ENCODE measurements around the gene NUDT14.

Gene NUDT14

DNA sequence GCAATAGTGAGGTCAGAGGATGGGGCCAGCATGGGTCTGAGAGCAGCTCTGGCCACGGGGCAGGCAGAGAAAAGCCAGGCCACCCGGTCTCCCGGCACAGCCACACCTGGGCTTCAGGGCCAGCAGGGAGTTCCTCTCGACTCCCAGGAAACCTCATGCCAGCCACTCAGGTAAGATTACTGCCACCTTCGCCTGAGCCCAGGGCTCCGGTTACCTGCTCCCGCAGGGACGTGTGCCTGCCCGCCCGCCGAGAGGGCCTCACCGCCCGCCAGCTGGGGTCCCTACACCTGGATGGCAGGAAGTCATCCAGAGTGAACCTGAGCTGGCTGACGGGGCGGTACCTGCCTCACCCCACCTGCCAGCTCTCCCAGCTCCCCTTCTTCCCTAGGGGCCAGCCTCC is 19.8 kb downstream of the NUDT14 start:
- DNase-seq (ENCODE audit: low read depth), result no peak

GRCh38 chr14:105160776-105161175 is 20.3 kb downstream of the NUDT14 start:
- DNase-seq (ENCODE audit: low read depth), result no peak
- TF ChIP-seq, protein P1, sequence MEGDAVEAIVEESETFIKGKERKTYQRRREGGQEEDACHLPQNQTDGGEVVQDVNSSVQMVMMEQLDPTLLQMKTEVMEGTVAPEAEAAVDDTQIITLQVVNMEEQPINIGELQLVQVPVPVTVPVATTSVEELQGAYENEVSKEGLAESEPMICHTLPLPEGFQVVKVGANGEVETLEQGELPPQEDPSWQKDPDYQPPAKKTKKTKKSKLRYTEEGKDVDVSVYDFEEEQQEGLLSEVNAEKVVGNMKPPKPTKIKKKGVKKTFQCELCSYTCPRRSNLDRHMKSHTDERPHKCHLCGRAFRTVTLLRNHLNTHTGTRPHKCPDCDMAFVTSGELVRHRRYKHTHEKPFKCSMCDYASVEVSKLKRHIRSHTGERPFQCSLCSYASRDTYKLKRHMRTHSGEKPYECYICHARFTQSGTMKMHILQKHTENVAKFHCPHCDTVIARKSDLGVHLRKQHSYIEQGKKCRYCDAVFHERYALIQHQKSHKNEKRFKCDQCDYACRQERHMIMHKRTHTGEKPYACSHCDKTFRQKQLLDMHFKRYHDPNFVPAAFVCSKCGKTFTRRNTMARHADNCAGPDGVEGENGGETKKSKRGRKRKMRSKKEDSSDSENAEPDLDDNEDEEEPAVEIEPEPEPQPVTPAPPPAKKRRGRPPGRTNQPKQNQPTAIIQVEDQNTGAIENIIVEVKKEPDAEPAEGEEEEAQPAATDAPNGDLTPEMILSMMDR (IDR thresholded peaks at IDR 0.05; ENCODE audit: insufficient read depth, low read depth, low read length, missing control alignments), result no peak
- no peak overlapping the region for H3K4me3 ChIP-seq (ENCODE audit: low read depth, low read length)

More for the DNA sequence above, 19.8 kb downstream of the NUDT14 start:
- TF ChIP-seq, protein P1 (IDR thresholded peaks at IDR 0.05; ENCODE audit: insufficient read depth, low read depth, low read length, missing control alignments), result no peak
- no peak overlapping the region for H3K4me3 ChIP-seq (ENCODE audit: low read depth, low read length)

GRCh38 chr14:105159344-105159743 is 21.8 kb downstream of the NUDT14 start:
- TF ChIP-seq, protein P1 (IDR thresholded peaks at IDR 0.05; ENCODE audit: insufficient read depth, low read depth, low read length, missing control alignments), result no peak
- no peak for DNase-seq (ENCODE audit: low read depth)
- H3K4me3 ChIP-seq (ENCODE audit: low read depth, low read length), result no peak overlapping the region

DNA sequence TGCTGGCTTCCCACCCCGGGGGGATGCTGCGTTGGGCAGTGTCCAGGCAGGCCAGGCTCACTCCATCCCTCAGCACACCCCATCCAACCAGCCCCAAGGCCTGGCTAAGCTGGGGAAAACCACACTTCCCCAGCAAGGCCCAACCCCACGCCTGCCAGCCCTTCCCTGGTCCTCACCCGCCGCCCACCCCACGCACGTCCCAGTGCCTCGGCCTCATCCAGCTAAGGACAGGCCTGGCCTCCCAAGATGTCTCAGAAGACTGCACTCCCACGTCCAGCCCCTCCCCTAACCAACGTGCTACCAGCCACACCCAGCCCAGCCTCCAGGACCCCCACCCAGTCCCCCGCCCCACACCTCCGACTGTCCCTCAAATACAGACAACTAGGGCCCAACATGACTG is 22.3 kb downstream of the NUDT14 start:
- TF ChIP-seq, protein P1 (IDR thresholded peaks at IDR 0.05; ENCODE audit: insufficient read depth, low read depth, low read length, missing control alignments), result no peak
- no peak for DNase-seq (ENCODE audit: low read depth)
- no peak overlapping the region for H3K4me3 ChIP-seq (ENCODE audit: low read depth, low read length)

GRCh38 chr14:105157872-105158271 is 23.2 kb downstream of the NUDT14 start:
- H3K4me3 ChIP-seq (ENCODE audit: low read depth, low read length), result no peak overlapping the region
- TF ChIP-seq, protein P1 (IDR thresholded peaks at IDR 0.05; ENCODE audit: insufficient read depth, low read depth, low read length, missing control alignments), result no peak
- DNase-seq (ENCODE audit: low read depth), result no peak

- DNase-seq (ENCODE audit: low read depth), result no peak
- no peak overlapping the region for H3K4me3 ChIP-seq (ENCODE audit: low read depth, low read length)
- TF ChIP-seq, protein P1 (IDR thresholded peaks at IDR 0.05; ENCODE audit: insufficient read depth, low read depth, low read length, missing control alignments), result no peak
Observed at GRCh38 chr14:105156414-105157375, 24.4 kb downstream of the NUDT14 start.
